HG03159 (cell line): ENCODE results near the gene LYRM4.

Source experiments
- ATAC-seq: cut with Tn5 transposase; IDR thresholded peaks from one replicate; pipeline ENCODE4 v1.9.1; 2021; ENCODE audit warnings: mild to moderate bottlenecking, moderate library complexity; ENCODE audit not compliant: unreplicated experiment

The LYRM4 gene

DNA sequence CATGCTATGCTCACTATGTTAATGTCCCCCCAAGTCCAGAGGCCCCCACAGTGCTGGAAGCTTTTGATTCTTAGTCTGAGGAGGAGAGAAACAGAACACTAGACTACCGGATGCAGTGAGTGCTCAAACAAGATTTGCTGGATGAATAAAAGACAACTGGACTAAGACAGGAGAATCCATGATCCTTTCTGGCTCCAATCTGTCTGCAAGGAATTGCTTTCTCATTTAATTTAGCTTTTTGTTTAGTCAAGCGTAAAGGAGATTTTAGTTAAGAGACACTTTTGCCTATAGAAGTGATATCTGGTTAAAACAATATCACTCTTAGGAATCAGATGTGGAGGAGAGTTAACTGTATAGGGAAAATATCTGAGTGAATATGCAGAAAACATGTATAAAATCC is 13.5 kb downstream of the LYRM4 start:
- ATAC-seq = no peak

GRCh38 chr6:5246141-5247097 is 14.3 kb downstream of the LYRM4 start:
- ATAC-seq = no peak

DNA sequence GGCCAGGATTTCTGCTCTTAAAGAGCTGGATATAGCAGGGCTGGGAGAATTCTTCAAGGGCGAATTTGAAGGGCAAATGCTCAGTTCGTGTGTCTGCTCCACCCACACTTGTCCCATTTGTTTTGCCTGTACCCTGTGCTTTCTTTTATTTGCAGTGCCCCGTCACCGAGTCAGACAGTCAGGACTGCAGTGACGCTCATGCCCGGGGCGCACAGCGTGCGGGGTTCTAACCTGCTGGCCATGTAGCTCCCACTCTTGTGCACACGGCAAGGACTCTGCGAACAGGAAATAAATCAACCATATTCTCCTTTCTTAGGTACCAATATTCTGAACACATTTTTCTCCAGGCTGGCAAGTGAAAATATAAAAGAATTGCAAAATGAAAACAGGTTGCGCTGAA is 17.7 kb downstream of the LYRM4 start:
- ATAC-seq = no peak

GRCh38 chr6:5241252-5241651 is 19.5 kb downstream of the LYRM4 start:
- ATAC-seq = no peak

GRCh38 chr6:5238336-5238735 is 22.4 kb downstream of the LYRM4 start:
- ATAC-seq = no peak

DNA sequence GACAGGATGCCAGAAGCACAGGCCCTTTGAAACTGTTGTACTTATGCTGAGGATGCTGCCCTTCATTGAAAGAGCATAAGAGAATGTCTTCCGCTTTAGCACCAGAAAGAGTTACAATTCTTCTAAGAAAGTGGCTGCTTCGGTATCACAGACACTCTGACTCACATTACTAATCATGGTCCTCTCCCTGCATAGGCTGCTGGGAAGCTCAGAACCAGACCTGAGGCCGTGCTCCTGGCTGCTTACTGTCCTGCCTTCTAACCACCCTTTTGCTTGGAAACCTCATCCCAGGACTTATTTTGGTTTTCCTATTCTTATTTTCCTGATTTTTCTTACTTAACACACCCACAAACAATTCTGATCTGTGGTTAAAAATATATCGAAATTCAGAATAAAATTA is 22.9 kb downstream of the LYRM4 start:
- no peak for ATAC-seq

DNA sequence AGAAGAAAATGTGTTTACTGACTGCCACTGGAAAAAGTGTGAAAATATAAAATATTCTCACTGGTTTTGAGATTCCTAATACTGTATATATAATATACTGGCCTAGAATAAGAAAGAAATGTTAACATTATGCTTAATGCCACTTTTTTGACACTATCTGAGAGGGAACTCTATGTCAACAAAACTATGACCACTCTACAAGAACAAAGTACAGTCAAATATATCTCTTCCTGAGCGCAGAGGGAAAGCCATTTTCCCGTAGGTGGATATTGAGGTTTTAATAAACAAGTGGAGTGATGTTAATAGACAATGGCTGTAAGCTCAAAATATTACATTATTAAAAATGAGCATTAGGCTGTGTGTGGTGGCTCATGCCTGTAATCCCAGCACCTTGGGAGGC is 24.9 kb downstream of the LYRM4 start:
- ATAC-seq = no peak

GRCh38 chr6:5234874-5235273 is 25.9 kb downstream of the LYRM4 start:
- ATAC-seq = no peak

DNA sequence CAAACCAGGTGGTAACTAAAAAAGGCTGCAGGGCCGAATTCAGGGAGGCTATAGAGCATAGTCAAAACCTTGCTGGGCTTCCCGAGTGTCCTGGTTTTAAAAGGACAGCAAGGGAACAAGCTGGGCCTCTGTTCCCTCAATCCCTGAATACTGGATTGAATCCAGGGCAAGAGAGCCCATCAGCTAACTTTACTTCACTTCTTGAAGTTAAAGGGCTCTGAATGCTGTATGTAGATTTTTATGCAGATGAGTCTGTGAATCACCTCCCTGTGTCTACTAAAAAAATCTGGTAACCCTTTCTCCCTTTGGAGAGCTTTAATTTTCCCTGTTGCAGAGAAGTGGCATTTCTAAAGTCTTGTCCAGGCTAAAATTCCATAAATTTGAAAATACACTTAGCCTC is 29.5 kb downstream of the LYRM4 start:
- ATAC-seq = no peak

DNA sequence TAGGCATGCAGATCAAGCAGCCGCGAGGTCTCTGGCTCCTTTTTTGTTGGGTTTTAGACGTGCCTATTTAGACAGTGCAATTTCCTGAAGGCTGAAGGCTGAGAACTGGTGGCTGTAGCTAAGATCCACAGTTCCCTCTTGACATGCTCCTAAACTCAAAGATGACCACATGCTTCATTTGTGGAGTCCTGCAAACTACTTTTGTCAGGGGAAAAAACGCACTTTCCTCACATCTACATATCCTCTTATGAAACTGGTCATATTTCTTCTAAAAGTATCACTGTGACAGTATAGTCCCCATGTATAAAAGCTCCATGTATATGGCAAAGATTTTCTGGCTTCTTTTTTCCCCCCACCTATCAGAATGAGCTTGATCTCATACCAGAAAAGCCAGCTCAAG is 30.7 kb downstream of the LYRM4 start:
- ATAC-seq = no peak

DNA sequence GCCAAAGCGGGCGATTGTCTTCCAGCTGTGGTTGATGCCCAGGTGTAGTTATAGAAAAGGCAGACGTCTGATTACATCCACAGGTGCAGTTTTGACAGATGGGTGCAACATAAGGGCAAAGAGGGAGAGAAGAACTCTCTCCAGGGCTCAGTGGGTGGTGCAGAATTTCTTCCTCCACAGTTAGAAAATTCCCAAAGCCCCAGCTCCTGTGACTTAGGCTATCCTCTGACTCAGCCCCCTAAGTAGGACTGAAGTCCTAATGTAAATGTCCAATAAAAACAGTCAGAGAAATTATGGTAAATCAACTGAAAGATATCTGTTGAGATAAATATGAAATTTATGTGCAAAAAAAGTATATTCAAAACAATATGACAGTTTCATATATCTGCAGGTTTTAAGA is 31.4 kb downstream of the LYRM4 start:
- ATAC-seq = no peak

DNA sequence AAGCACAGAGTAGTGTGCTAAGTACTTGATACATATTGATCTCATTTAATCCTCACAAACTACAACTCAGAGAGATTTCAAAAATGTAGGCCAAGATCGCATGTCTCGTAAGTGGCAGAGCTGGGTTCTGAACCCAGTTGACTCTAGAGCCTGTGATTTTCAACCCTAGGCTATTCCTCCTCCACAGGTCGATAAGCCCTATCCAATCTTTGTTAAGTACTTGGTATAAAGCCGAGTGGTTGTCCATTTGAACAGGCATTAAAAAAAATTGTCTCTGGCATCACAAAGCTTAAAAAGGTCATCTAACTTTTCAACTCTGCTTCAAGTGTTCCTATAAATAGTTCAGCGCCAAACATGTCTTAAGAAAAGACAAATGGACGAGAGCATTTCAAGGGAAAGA is 37.4 kb downstream of the LYRM4 start:
- ATAC-seq = no peak

GRCh38 chr6:5220443-5220842 is 40.3 kb downstream of the LYRM4 start:
- no peak for ATAC-seq

DNA sequence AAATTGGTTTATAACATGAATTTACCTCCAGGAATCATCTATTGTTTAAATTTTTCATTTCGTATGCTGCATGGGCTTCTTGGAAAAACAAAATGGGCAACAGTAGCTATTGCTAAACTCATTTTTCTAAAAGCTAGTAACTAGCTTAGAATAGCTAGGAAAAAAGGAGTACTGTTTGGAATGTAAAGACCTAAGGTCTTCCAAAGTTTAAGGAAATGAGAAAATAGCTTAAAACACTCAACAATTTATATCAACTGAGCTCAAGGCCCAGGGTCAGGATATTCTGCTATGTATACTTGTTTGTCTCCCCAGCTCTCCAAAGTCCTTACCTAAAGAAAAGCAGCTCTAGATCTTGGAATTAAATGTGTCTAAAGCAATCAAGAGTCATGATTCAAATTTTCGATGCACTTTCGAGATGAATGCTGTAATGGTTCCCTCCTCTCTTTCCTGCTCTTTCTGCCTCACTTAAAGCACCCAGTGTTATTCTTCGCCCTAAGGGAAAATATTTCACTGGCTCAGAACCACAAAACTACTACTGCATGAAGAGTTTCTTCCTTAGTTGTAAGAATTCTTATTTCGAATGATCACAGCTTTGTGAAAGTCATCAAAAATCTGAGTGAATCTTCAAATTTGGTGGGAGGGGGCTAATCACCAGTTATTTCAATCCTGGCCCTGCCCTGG is 41.6 kb downstream of the LYRM4 start:
- ATAC-seq = no peak

DNA sequence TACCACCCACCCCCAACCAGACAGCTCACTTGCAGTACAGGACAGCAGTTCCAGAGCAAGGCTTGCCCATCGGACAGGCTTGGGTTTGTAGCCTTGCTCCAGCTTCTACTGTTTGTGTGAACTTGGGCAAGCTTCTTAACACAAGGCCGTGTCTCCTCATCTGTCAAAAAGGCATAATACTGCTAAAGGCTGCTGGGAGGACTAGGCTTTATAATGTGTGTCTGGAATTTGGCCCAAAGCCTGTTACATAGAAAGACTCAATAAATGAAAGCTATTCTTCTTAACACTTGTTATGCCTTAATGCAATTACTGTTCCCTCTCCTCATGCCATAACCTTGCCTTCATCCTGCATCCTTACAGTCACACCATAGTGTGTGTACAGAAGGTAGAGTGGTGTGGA is 43.4 kb downstream of the LYRM4 start:
- ATAC-seq = no peak

- no peak for ATAC-seq
Measured at GRCh38 chr6:5215799-5216198, 45.0 kb downstream of the LYRM4 start.

DNA sequence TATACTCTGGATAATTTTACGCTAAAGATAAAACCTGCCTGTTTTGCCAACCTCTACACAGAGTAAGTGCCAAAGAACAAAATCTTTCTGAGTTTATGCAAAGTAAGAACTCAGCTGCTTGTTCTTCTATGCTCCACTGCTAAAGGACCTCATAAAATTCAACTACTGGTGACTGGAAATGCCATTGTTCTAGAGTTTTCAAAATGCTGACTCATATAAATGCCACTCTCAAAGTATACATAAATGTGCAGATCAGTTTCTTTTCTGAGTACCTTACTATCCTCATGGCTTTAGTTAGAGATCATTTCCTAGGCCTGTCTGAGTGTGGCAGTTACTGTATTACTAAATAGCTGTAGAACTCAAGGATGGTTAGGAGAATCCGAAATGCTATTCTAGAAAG is 45.6 kb downstream of the LYRM4 start:
- no peak for ATAC-seq

DNA sequence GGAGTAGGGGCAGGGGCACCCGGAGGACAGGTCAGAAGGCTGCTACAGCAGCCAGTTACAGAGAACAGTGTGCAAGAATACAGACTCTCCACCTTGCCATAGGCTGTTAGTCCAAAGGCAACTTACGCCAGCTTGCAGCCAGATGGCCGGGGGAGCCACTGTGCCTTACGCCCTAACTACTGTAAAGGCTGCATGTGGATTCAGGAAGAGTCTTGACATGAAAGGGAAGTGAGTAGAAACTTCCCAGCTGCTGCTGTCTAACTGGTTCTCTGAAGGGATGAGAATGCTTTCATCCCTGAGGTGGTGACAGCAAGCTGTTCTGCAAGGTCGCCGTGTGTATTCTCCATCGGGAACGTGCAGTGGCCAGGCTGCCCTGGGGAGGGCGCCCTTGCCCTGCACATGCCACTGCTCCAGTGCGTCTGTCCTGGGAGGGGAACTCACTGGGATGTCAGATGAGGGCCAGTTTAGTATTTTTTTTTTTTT is 46.1 kb downstream of the LYRM4 start:
- no peak for ATAC-seq

- no peak for ATAC-seq
Measured at GRCh38 chr6:5213836-5214235, 46.9 kb downstream of the LYRM4 start.

DNA sequence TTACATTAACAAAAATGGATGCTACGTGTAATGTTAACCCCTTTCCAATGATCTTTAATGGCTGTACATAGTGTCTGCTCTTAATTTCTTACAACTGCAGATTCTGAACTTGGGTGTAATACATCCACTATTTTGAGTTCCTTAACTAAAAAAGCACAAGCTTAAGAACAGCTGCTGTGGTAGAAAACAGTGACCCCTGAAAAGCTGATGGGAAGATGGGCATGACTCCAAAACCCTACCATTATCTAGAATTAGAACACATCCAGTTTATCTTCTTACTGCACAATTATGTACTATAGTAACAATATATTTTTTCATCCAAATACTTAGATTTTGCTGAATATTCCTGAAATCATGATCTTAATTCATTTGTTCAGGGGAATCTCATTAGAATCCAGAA is 49.3 kb downstream of the LYRM4 start:
- ATAC-seq = no peak

- ATAC-seq = no peak
Measured at GRCh38 chr6:5208471-5208971, 52.2 kb downstream of the LYRM4 start.

- ATAC-seq = no peak
Measured at GRCh38 chr6:5208057-5208456, 52.7 kb downstream of the LYRM4 start.
